ENCODE results near the gene FASN. TPM values are rescaled to one million over a fixed set of nuclear protein-coding genes. Genes with fewer than 3 reads are reported as not detected.

FASN gene
- polyA plus RNA-seq (2013, experiment 1 of 2): 121 TPM
- polyA plus RNA-seq (2013, experiment 2 of 2): 108 TPM

GRCh38 chr17:82098169-82098938 lies at the start of gene FASN:
Gene FASN (minus strand): TSS chr17:82098236. CDS start chr17:82096445, 1,791 bp downstream.
- H3K4me3 ChIP-seq (ENCODE audit: insufficient read depth in 1 of 2, low read depth in 1 of 2, low read length in 2 of 2): peak within 1 kb of the TSS; percentile 77 to 84
- peak; percentile 95 for DNase-seq
- peak within 1 kb of the TSS; percentile 100 for H3K4ac ChIP-seq (ENCODE audit: low read depth in 1 of 2, low read length in 2 of 2)
- peak within 1 kb of the TSS; percentile 93 for H2BK5ac ChIP-seq (ENCODE audit: low read depth, low read length, poor library complexity, severe bottlenecking)
- H3K4me2 ChIP-seq (ENCODE audit: low read length, poor library complexity, severe bottlenecking): peak within 1 kb of the TSS; percentile 94
- peak within 1 kb of the TSS; percentile 100 for H4K91ac ChIP-seq (ENCODE audit: low read length)
- H3K9ac ChIP-seq (ENCODE audit: low read length): peak within 1 kb of the TSS; percentile 90
- WGBS: 0% methylated on average over 40 of the region's 124 CpGs
- peak within 1 kb of the TSS; percentile 99 for H4K8ac ChIP-seq (ENCODE audit: low read length)
- peaks cover 18% of the 10 kb centered on the region for H3K79me1 ChIP-seq (replicated peaks; ENCODE audit: low read length, poor library complexity, severe bottlenecking)
- peak within 1 kb of the TSS; percentile 94 to 98 for H3K14ac ChIP-seq (ENCODE audit: low read length in 2 of 2)
- no peaks in the 10 kb centered on the region for H3K9me3 ChIP-seq (ENCODE audit: control insufficient read depth, low read length)
- peaks cover 55% of the 10 kb centered on the region for H3K4me1 ChIP-seq (ENCODE audit: control insufficient read depth, insufficient read depth, low read depth, low read length)
- peak within 1 kb of the TSS; percentile 62 for H3K27ac ChIP-seq (ENCODE audit: low read length, poor library complexity, severe bottlenecking)
- H3K18ac ChIP-seq (ENCODE audit: low read depth in 1 of 2, low read length in 2 of 2): peak within 1 kb of the TSS; percentile 97 to 99
- peak within 1 kb of the TSS; percentile 85 to 99 for H2BK12ac ChIP-seq (ENCODE audit: low read length in 2 of 2)
- H3K23ac ChIP-seq (ENCODE audit: low read length in 2 of 2): peak within 1 kb of the TSS; percentile 91 to 97
- peak within 1 kb of the TSS; percentile 84 for H2AK5ac ChIP-seq (ENCODE audit: low read length, severe bottlenecking)
- peak within 1 kb of the TSS; percentile 99 for H2BK15ac ChIP-seq (ENCODE audit: low read depth, poor library complexity, severe bottlenecking)
- H2AFZ ChIP-seq (ENCODE audit: low read depth, low read length): peak within 1 kb of the TSS; percentile 81
- peak within 1 kb of the TSS; percentile 98 for H2BK120ac ChIP-seq (ENCODE audit: low read depth, low read length)
- peaks cover 23 to 49% of the 10 kb centered on the region in 2 experiments for H3K36me3 ChIP-seq (ENCODE audit: control insufficient read depth in 1 of 2, insufficient read depth in 2 of 2, low read depth in 1 of 2, low read length in 2 of 2)
- H3K27me3 ChIP-seq (ENCODE audit: control insufficient read depth in 1 of 2, insufficient read depth in 1 of 2, low read length in 2 of 2): no peaks in the 10 kb centered on the region

- H3K27me3 ChIP-seq (ENCODE audit: control insufficient read depth in 1 of 2, insufficient read depth in 1 of 2, low read length in 2 of 2): no peaks in the 10 kb centered on the region
- no peak overlapping the region for H3K4me3 ChIP-seq (ENCODE audit: insufficient read depth in 1 of 2, low read depth in 1 of 2, low read length in 2 of 2)
- 97% methylated on average over 18 of the region's 18 CpGs for WGBS
- no peaks in the 10 kb centered on the region for H3K9me3 ChIP-seq (ENCODE audit: control insufficient read depth, low read length)
- H2AK5ac ChIP-seq (ENCODE audit: low read length, severe bottlenecking): no peak overlapping the region
- no peak overlapping the region for H2BK5ac ChIP-seq (ENCODE audit: low read depth, low read length, poor library complexity, severe bottlenecking)
- H3K14ac ChIP-seq (ENCODE audit: low read length in 2 of 2): no peak overlapping the region
- H2AFZ ChIP-seq (ENCODE audit: low read depth, low read length): no peak overlapping the region
- H3K27ac ChIP-seq (ENCODE audit: low read length, poor library complexity, severe bottlenecking): no peak overlapping the region
- H3K4ac ChIP-seq (ENCODE audit: low read depth in 1 of 2, low read length in 2 of 2): no peak overlapping the region
- no peak overlapping the region for H3K4me2 ChIP-seq (ENCODE audit: low read length, poor library complexity, severe bottlenecking)
- H2BK120ac ChIP-seq (ENCODE audit: low read depth, low read length): no peak overlapping the region
- H4K8ac ChIP-seq (ENCODE audit: low read length): no peak overlapping the region
- no peak overlapping the region for H4K91ac ChIP-seq (ENCODE audit: low read length)
- H3K18ac ChIP-seq (ENCODE audit: low read depth in 1 of 2, low read length in 2 of 2): no peak overlapping the region
- H3K79me1 ChIP-seq (replicated peaks; ENCODE audit: low read length, poor library complexity, severe bottlenecking): peaks cover 6% of the 10 kb centered on the region
- peaks cover 2% of the 10 kb centered on the region for H3K4me1 ChIP-seq (ENCODE audit: control insufficient read depth, insufficient read depth, low read depth, low read length)
- no peak for DNase-seq
- H2BK15ac ChIP-seq (ENCODE audit: low read depth, poor library complexity, severe bottlenecking): no peak overlapping the region
- no peak overlapping the region for H3K9ac ChIP-seq (ENCODE audit: low read length)
- no peak overlapping the region for H2BK12ac ChIP-seq (ENCODE audit: low read length in 2 of 2)
- H3K36me3 ChIP-seq (ENCODE audit: control insufficient read depth in 1 of 2, insufficient read depth in 2 of 2, low read depth in 1 of 2, low read length in 2 of 2): peaks cover 5 to 27% of the 10 kb centered on the region in 2 experiments
- H3K23ac ChIP-seq (ENCODE audit: low read length in 2 of 2): no peak overlapping the region
Measured at GRCh38 chr17:82146663-82147654, 48.9 kb upstream of the FASN start.

GRCh38 chr17:82145550-82146155 lies 47.6 kb upstream of the FASN start:
- Histone ChIP-seq H3K4me1 (ENCODE audit: control insufficient read depth, insufficient read depth, low read depth, low read length) (peaks cover 2% of the 10 kb centered on the region), H3K14ac (ENCODE audit: low read length in 2 of 2) (no peak overlapping the region), H3K4me2 (ENCODE audit: low read length, poor library complexity, severe bottlenecking) (no peak overlapping the region), H3K9me3 (ENCODE audit: control insufficient read depth, low read length) (no peaks in the 10 kb centered on the region), H2BK120ac (ENCODE audit: low read depth, low read length) (no peak overlapping the region), H3K18ac (ENCODE audit: low read depth in 1 of 2, low read length in 2 of 2) (no peak overlapping the region), H3K4me3 (ENCODE audit: insufficient read depth in 1 of 2, low read depth in 1 of 2, low read length in 2 of 2) (no peak overlapping the region), H4K8ac (ENCODE audit: low read length) (no peak overlapping the region), H3K9ac (ENCODE audit: low read length) (no peak overlapping the region), H3K27me3 (ENCODE audit: control insufficient read depth in 1 of 2, insufficient read depth in 1 of 2, low read length in 2 of 2) (no peaks in the 10 kb centered on the region), H3K79me1 (replicated peaks; ENCODE audit: low read length, poor library complexity, severe bottlenecking) (peaks cover 4% of the 10 kb centered on the region), H3K27ac (ENCODE audit: low read length, poor library complexity, severe bottlenecking) (no peak overlapping the region), H2BK15ac (ENCODE audit: low read depth, poor library complexity, severe bottlenecking) (no peak overlapping the region), H2AK5ac (ENCODE audit: low read length, severe bottlenecking) (no peak overlapping the region), H4K91ac (ENCODE audit: low read length) (no peak overlapping the region), H2BK12ac (ENCODE audit: low read length in 2 of 2) (no peak overlapping the region), H2BK5ac (ENCODE audit: low read depth, low read length, poor library complexity, severe bottlenecking) (no peak overlapping the region), H2AFZ (ENCODE audit: low read depth, low read length) (no peak overlapping the region), H3K4ac (ENCODE audit: low read depth in 1 of 2, low read length in 2 of 2) (no peak overlapping the region), H3K23ac (ENCODE audit: low read length in 2 of 2) (no peak overlapping the region), H3K36me3 (ENCODE audit: control insufficient read depth in 1 of 2, insufficient read depth in 2 of 2, low read depth in 1 of 2, low read length in 2 of 2) (peaks cover 5 to 18% of the 10 kb centered on the region in 2 experiments)
- 98% methylated on average over 13 of the region's 13 CpGs for WGBS
- no peak for DNase-seq

Data from mesenchymal stem cell (in vitro differentiated cells and primary cell).